ENCODE data around the gene COBL.

GRCh38 chr7:51062222-51062987 lies 254.2 kb downstream of the COBL start:
- no peak for TF ChIP-seq EZH2phosphoT487 (IDR thresholded peaks at IDR 0.05; ENCODE audit: insufficient read depth, low read depth)
- no peak for TF ChIP-seq EZH2 (IDR thresholded peaks at IDR 0.05; ENCODE audit: insufficient read depth, poor library complexity, severe bottlenecking)

Data from GM23248 (cell line).